Measurements from ENCODE around the gene DGKZ.

The DGKZ gene

DNA sequence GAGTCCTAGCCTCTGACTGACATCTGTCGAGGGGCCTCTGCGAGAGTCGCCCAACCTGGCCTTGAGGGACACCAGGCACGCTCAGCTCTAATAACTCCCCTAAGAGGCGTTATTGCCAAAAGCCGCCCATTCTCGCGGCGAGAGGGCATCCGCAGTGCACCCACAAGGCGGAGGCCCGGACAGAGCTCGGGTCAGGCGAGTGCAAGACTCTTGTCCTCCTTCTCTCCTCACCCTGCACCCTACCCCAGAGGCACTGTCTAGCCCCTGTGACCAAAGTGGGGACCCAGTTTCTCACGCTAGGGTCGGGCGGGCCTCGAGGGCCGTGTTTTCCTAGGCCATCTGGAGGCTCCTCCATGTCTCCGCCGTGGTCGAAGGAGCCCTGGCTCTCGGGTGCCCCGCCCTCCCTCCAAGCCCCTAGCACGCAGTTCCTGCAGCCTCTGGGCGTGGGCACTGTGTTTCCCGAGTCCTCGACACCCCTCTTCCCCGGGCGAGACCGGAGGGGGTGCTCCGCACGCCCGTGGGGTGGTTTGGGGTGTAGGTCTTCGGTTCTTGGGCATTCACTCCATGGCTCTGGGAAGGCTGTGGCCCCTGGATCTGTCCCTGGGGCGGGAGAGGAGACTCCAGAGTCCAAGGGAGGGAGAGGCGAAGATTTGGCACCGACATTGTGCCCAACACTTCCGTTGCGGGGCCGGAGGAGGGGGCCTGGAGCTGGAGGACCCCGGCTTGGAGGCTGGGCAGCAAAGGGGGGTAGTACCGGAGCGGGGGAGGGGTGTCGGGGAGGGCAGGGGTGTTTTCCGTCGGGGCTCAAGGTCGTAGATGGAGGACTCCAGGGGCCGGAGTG lies 43.3 kb downstream of the DGKZ start:
- TF ChIP-seq, protein P1, sequence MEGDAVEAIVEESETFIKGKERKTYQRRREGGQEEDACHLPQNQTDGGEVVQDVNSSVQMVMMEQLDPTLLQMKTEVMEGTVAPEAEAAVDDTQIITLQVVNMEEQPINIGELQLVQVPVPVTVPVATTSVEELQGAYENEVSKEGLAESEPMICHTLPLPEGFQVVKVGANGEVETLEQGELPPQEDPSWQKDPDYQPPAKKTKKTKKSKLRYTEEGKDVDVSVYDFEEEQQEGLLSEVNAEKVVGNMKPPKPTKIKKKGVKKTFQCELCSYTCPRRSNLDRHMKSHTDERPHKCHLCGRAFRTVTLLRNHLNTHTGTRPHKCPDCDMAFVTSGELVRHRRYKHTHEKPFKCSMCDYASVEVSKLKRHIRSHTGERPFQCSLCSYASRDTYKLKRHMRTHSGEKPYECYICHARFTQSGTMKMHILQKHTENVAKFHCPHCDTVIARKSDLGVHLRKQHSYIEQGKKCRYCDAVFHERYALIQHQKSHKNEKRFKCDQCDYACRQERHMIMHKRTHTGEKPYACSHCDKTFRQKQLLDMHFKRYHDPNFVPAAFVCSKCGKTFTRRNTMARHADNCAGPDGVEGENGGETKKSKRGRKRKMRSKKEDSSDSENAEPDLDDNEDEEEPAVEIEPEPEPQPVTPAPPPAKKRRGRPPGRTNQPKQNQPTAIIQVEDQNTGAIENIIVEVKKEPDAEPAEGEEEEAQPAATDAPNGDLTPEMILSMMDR (IDR thresholded peaks at IDR 0.05; ENCODE audit: extremely low read depth, missing control alignments), result no peak
- peak; percentile 57 for DNase-seq (ENCODE audit: low spot score)

DNA sequence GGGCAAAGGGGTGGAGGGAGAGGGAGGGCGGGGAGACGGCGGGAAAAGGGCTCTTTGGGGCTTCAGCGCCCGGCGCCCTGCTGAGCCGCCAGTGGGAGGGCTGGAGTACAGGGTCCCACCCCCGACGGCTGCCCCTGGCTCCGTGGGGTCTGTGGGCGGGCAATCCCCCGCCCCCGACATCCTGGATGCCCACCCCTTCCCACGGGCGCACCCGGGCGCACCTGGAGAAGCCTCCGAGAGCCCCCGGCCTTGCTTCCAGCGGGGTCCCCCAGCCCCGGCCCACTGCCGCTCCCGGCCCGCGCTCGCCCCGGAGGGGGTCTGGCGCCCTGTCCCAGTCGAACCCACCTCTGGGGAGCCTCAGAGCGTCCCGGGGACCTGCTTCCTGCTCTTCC lies 43.9 kb downstream of the DGKZ start:
- peak; percentile 52 for DNase-seq (ENCODE audit: low spot score)
- TF ChIP-seq, protein P1 (IDR thresholded peaks at IDR 0.05; ENCODE audit: extremely low read depth, missing control alignments), result no peak

DNA sequence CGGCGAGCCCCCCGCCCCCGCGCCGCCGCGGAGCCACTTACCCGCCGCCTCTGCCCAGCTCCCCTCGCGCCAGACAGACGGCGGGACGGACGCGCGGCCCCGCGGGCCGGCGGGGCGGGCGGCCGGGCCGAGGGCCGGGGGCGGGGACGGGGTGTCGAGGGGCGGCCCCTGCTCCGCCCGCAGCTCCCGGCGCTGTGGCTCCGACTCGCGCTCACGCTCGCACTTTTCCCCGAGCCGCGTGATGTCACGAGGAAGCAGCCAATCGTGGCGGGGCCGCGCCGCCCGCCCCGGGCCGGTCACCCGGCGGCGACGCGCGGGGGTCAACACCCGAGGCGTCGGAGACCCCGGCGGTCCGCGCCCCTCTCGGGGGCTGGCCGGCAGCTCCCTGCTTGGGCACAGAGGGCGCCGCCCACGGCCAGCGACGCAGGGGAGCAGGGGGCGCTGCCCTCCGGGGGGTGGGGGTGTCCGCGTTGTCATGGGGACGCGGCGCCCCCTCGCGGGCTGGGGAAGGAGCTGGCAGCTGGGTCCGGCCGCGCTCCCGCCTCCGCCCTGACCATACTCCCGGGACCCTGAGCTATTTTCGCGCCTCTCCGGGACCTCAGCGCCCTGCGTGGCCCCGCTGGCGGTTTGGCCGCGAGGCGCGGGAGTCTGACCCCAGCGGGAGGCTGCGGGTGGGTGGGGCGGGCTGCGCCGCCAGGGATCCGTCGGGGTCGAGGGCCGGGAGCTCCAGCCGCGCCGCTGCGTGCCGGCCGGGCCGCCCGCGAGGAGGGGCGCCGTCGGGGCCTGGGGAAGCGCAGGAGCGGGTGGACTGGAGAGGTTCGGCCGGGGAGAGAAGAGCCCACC lies 44.5 kb downstream of the DGKZ start, which contains the start of gene CHRM4:
Gene CHRM4 (minus strand): TSS at position 199 of the 843 bp plus-strand sequence. CDS start 5,219 bp downstream, outside the sequence.
- TF ChIP-seq, protein P1 (IDR thresholded peaks at IDR 0.05; ENCODE audit: extremely low read depth, missing control alignments), result peak; percentile 34
- peak; percentile 87 for DNase-seq (ENCODE audit: low spot score)

DNA sequence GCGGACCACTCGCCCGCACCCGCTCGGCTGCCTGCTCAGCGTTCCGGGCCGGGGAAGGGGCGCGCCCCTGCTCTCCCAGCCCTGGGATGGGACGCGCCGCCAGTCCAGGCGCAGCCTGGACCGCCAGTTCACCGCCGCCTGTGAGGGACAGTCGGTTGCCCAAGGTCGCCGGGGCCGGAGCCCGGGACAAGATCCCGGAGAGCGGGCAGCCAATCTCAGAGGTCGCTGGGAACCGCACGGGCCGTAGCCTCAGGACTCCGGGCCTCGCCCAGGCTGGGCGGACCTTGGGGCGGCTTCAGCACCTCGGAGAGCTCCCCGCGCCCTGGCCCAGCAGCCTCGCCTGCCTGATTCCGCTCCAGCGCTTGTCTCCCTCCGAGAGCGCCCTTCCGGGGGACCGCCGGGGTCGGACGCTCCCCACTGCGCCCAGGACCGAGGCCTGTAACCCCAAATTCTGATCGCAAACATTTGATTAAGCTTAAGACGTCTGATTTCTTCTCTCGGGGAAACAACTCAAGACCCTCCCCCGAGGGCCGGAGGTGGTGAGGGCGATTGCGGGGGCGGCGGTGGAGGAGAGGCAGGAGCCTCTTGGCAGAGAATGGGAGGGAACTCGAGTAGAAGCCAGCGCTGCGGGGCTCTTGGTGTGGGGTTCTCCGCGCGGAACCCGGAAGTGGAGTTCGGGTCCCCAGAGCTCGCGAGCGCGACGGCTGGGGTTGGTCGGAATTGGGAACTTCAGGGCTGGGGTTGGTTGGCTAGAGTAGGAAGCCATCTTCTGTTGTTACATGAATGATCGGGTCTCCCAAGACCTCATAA lies 45.4 kb downstream of the DGKZ start:
- TF ChIP-seq, protein P1 (IDR thresholded peaks at IDR 0.05; ENCODE audit: extremely low read depth, missing control alignments), result no peak
- peak; percentile 97 for DNase-seq (ENCODE audit: low spot score)

DNA sequence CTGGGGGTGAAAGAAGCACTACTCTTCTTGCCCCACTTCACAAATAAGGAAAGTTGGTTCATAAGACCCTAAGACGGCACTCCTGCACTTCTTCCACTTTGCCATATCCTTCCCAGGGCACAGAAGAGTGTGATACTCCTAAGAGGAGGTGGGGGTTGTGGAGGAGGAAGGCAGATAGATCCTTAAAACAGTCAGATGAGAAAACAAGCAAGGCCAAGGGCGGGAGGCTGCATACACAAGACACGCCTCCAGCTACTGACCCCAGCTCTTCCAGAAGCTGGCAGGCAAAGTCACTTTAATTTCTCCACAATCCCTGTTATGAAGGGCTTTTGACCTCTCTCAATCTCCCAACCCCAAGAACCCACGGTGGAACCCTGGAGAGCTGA lies 46.0 kb downstream of the DGKZ start:
- TF ChIP-seq, protein P1 (IDR thresholded peaks at IDR 0.05; ENCODE audit: extremely low read depth, missing control alignments), result no peak

DNA sequence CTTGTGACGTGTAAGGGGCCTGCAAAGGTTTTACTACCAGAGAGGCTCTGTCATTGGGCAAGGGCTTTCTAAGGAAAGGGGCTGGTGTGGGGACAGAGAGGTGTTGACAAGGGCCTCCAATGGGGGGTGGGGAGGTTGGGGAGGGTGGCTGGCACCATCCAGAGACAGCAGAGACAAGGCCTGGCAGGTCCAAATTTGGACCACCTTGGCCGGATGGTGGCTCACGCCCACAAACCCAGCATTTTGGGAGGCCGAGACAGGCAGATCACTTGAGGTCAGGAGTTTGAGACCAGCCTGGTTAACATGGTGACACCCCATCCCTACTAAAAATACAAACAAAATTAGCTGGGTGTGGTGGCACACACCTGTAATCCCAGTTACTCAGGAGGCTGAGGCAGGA lies 46.5 kb downstream of the DGKZ start:
- no peak for DNase-seq (ENCODE audit: low spot score)
- TF ChIP-seq, protein P1 (IDR thresholded peaks at IDR 0.05; ENCODE audit: extremely low read depth, missing control alignments), result no peak

More for the DNA sequence above, 46.0 kb downstream of the DGKZ start:
- no peak for DNase-seq (ENCODE audit: low spot score)

Measured in GM20000 (cell line).